ENCODE results near the gene ACOXL.

The ACOXL gene

DNA sequence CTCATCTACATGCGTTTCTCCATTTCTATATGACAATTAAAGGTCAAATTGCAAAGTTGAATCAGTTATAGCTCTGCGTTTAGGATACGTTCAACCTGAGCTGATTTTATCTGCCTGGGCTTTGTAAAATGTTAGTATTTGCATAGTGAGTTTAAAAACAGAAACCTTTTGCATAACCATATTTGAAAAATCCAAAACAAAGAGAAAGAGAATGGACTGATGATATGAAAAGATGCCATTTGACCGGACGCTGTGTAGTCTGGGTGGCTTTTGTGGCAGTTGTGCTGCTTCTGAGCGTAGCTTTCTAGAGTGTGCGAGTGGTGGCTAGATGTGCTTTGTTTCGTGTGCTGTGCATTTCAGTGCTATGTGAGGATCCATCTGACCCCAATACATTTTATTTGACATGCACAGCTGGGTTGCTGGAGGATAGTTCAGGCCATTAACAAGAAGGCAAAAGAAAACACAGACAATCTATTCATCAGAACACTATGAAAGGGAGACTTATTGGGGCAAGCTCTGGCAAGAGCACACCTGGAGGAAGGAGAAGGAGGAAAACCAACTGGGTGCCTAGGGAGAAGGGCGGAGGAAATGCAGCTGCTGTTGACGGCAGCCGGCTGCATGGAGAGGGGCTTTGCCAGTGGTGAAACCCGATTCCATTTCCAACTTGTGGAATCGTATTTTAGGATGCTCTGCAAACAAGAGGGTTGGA is 126.8 kb downstream of the ACOXL start:
- peak; percentile 23 for DNase-seq

- no peak for DNase-seq
Observed at GRCh38 chr2:110860630-110861029, 128.3 kb downstream of the ACOXL start.

GRCh38 chr2:110861616-110862260 is 129.4 kb downstream of the ACOXL start:
- no peak for DNase-seq

GRCh38 chr2:110863726-110864125 is 131.4 kb downstream of the ACOXL start:
- no peak for DNase-seq

- DNase-seq, result no peak
Observed at GRCh38 chr2:110864176-110864575, 131.8 kb downstream of the ACOXL start.

- no peak for DNase-seq
Observed at GRCh38 chr2:110864731-110865130, 132.4 kb downstream of the ACOXL start.

DNA sequence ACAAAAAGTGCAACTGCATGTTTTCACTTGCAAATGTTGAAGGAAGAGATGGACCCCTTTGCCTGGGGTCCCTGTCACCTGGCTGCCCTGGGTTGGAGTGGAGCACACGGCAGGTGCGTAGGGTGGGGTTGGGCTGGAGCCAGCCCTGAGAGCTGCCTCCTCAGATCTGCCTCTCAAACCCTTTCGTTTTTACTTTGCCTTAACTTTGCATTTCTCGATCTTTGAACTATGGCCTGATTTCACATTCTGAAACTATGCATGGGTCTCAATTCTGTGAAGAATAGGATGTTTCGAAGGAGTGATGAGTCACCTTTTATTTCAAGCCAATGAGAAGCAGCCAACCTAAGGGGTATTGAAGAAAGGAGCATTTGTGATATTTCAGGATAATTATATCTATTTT is 132.8 kb downstream of the ACOXL start:
- no peak for DNase-seq

GRCh38 chr2:110866045-110866444 is 133.7 kb downstream of the ACOXL start:
- no peak for DNase-seq

DNA sequence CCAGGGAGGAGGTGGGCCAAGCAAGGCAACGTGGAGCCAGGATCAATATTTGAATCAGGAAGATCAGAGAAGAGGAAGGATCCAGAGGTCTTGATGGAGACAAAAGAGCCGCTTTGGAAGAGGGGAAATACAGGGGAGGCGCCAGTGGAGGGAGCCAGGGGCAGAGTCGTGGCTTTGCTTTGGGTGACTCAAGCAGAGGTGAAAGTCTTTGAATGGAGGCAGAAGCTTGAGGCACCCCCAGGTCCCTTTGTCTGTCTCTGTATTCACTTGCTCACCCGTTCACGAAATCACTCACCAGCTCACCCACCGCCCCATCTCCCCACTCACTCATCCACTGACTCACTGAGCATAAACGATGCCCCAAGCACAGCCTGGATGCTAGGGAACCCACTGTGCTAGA is 134.1 kb downstream of the ACOXL start:
- DNase-seq, result no peak

DNA sequence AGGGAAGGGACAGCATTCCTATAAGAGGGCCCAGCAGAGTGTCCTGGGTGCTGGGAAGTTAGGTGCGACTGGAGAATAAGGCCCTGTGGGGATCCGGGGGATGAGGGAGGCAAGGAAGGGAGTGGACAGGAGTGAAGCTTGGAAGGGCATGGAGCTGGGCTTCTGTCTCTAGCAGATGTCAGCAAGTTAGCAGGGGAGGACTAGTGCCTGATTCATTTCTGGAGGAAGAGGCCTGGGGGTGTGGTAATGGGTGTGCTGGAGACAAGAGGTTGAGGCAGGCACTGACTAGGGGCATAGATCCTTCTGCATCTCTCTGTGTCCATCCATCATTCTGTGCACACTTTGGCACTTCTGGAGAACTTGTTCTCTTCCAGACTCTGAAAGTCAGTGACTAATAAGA is 134.7 kb downstream of the ACOXL start:
- DNase-seq, result no peak

DNA sequence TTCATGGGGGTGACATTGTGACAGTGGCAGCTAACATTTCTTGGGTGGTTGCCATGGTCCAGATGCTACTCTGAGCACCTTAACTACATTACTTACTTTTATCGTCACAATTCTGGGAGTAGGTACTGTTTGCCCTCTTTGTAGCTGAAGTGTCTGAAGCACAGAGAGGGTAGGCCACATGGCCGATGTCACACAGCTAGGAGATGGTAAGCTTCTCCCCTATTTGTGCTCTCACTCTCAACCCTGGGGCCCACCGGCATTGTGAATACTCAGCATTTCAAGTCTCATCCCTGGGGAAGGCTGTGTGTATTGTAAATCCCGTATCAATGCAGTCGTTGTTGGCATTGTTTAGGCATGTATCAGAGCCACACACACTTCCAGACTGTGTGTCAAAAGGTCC is 136.6 kb downstream of the ACOXL start:
- no peak for DNase-seq

GRCh38 chr2:110869472-110870446 is 137.4 kb downstream of the ACOXL start:
- no peak for DNase-seq

GRCh38 chr2:110870545-110870944 is 138.2 kb downstream of the ACOXL start:
- no peak for DNase-seq

GRCh38 chr2:110871637-110872036 is 139.3 kb downstream of the ACOXL start:
- DNase-seq, result no peak

DNA sequence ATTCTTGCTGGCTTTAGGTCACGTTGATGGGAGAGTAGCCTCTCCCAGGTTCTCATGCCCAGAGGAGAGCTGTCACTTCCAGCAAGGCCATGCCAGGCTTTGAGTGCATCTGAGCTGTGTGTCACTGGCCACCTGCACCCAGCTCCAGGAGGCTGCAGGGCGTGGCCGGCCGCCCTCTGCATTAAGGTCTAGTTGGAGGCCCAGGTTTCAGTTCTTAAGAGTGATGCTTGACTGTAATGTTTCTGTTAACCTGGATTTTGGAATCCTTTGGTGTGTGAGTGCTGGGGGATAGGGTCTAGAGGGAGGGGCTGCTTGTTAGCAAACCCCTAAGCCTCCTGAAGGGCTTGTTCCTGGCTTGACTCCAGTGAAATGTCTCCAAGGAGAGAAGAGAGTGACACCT is 140.1 kb downstream of the ACOXL start:
- DNase-seq, result no peak

DNA sequence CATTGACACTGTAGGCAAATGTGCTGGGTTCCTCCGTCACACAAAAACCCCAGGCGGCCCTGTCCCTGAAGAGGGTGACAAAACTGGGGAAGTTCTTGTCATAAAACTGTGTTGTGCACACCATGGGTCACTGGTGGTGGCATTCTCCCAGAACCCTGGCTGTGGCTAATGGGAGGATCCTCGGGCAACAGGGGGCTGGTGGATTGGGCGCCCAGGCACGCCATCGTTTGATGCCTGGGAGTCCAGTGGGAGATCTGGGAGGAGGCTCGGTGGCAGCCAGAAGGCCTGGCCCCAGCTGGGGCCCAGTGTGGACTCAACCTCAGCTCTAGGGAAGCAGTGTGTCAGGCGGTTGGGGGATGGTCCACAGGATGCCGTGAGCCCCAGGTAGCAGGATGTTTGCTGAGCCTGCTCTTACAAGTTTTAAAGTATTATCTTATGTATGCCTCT is 140.7 kb downstream of the ACOXL start:
- DNase-seq, result no peak

- DNase-seq, result no peak
Observed at GRCh38 chr2:110873597-110874452, 141.5 kb downstream of the ACOXL start.

GRCh38 chr2:110874453-110875383 is 142.3 kb downstream of the ACOXL start:
- no peak for DNase-seq

DNA sequence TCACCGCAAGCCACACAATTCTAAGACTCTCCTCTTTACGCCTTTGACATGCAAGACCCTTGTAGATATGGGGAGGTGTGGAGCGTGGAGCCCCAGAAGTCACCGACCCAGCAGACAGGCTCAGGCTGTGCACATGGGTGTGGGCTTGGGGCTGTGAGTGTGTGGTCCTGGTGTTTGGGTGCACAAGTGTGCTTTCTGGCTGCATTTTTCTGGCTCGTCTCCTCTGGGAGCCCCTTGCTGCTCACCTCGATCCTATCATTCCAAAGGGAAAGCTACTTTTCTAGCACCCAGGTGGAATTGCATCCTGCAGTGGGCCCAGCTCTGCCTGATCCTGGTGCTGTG is 143.0 kb downstream of the ACOXL start:
- no peak for DNase-seq

- DNase-seq, result no peak
Observed at GRCh38 chr2:110876167-110876999, 144.0 kb downstream of the ACOXL start.
